Measurements from ENCODE around the gene C17orf107.

DNA sequence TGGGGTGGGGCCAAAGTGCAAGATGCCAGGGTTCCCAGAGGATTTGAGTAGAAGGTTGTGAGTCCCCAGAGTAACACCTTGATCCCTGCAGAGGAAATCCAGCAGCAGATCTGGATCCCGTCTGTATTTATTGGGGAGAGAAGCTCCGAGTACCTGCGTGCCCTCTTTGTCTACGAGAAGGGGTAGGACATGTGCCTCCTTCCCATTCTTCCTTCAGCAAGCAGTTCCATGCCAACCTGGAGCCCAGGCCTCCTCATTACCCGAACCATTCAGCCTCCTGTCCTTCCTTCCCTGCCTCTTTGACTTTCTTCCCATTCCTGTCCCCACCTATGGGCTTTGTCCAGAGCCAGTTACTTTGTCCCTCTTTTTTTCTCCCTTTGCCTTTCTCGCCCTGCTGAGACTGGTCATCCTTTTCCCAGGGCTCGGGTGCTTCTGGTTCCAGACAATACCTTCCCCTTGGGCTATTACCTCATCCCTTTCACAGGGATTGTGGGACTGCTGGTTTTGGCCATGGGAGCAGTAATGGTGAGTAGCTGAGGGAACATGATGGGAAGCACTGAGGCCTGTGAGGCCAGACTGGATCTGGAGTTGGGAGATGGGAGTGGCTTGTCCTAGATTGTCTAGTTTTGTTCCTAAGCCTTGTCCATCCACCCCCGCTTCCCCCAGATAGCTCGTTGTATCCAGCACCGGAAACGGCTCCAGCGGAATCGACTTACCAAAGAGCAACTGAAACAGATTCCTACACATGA, 43.6 kb downstream of the C17orf107 start:
- TF ChIP-seq, protein P1, sequence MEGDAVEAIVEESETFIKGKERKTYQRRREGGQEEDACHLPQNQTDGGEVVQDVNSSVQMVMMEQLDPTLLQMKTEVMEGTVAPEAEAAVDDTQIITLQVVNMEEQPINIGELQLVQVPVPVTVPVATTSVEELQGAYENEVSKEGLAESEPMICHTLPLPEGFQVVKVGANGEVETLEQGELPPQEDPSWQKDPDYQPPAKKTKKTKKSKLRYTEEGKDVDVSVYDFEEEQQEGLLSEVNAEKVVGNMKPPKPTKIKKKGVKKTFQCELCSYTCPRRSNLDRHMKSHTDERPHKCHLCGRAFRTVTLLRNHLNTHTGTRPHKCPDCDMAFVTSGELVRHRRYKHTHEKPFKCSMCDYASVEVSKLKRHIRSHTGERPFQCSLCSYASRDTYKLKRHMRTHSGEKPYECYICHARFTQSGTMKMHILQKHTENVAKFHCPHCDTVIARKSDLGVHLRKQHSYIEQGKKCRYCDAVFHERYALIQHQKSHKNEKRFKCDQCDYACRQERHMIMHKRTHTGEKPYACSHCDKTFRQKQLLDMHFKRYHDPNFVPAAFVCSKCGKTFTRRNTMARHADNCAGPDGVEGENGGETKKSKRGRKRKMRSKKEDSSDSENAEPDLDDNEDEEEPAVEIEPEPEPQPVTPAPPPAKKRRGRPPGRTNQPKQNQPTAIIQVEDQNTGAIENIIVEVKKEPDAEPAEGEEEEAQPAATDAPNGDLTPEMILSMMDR (IDR thresholded peaks at IDR 0.05) = no peak
- no peak for TF ChIP-seq POLR2A (IDR thresholded peaks at IDR 0.05)

All from body of pancreas (tissue), 4 donors.